LHCN-M2 (cell line): ENCODE measurements around the gene SPOCK2. TPM values are rescaled to one million over a fixed set of nuclear protein-coding genes. Genes with fewer than 3 reads are reported as not detected.
A peak's percentile ranks its signal among the peaks of the same experiment; 100 is the strongest.

Source experiments
- DNase-seq: peaks from one replicate; pipeline ENCODE4 v3.0.0-alpha.2; 2012; ENCODE audit warnings: low read depth
- total RNA-seq: library from RNA; depleted of rRNA; stranded (reverse); fragments of >200 nt; gene quantifications from 2 replicates; pipeline ENCODE4 v1.2.3, GENCODE V29; 2014

The SPOCK2 gene
- total RNA-seq, 1 experiment from 2014 or later: 0.29 TPM

DNA sequence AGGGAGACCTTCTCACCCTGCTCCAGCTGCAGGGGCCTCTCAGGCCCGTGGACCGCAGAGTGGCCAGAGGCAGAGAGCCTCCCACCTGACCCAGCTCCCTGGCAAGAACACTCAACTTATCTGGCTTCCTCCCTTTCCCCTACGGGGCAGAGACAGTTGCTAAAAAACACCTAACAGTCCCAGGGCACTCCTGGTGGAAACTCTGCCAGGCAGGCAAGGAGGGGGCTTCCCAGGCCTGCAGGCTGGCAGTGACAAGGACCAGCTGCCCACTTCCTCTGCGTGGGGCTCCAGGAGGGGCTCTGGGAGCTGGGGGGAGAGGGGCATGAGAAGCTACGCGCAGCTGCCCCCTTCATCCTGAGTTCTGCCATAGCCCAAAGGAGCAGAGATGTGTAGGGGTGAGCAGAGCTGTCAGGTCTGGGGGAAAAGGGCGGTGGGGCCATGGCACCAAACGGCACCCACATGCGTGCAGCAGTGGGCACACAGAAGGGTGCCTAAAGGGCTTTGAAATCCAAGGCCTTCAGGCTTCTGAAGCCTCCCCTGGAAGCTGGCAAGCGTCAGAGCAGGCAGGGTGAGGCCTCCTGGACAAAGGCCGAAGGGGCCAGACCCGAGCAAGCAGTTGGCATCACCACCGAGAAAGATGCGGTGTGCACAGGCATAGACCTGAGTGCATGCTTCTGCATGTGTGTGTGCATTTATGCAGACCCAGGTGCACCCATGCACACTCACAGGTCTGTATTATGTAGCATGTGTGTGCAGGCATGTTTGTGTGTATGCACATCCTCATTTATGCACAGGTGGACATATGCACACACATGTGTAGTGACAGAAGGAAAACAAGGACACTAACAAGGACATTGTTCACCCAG lies 14.4 kb downstream of the SPOCK2 start:
- no peak for DNase-seq

GRCh38 chr10:72072639-72073038 lies 15.7 kb downstream of the SPOCK2 start:
- no peak for DNase-seq

GRCh38 chr10:72072046-72072445 lies 16.3 kb downstream of the SPOCK2 start:
- no peak for DNase-seq

DNA sequence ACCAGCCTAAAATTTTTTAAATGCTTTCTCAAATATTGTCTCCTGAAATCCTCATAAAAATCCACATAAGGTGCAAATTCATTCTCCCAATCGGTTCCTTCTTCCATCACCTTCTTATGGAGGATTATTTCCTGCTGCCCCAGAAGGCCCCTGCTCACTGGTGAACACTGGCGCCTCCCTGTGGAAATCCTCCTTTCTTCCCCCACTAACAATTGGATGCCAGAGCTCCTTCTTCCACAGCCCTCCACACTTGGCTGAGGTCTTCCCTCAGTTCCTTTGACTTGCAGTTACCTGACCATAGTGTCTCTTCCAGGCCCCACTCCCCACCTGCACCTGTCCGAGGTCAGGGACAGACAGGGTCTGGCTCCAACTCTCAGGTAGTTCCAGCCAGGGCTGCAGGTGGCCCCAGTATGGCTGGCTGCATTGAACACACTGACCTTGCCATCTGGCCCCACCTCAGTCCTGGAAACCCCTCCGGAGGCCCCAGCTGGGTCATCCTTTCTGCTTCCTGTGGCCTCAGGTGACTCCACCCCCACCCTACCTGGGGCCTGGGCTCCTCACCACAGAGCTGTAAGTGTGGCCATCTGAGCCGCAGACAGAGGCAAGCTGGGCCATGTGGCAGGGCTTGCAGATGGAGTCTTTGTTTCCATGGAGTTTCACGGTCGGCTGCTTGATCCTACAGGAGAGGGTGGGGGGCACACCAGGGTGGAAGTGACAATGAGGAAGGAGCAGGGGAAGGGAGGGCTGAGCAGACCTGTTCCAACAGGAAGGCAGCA lies 18.4 kb downstream of the SPOCK2 start:
- no peak for DNase-seq

DNA sequence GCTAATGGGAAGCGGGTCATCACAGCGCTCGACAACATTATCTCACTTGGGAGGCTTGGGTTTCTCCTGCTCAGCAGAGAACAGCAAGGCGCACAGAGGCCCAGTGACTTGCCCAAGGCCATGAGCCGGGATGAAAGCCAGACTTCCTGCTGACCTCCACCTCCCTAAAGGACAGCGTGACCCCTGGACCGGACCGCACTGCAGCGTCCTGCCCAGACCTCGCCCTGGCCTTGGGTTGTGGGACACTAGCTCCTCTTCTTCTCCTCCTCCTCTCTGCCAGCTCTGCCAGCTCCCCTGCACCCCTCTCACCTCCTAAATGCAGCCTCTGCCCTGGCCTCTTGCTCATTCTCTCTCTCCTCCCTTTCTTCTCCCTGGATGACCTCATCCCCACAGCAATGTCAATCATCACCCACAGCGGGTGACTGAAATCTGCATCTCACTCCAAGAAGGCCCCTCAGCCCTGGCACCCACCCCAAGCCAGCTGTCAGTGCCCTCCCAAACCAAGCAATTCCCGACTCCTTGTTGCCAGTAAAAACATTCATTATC lies 19.4 kb downstream of the SPOCK2 start:
- DNase-seq: peak; percentile 27

GRCh38 chr10:72068126-72068765 lies 20.1 kb downstream of the SPOCK2 start:
- DNase-seq: no peak

DNA sequence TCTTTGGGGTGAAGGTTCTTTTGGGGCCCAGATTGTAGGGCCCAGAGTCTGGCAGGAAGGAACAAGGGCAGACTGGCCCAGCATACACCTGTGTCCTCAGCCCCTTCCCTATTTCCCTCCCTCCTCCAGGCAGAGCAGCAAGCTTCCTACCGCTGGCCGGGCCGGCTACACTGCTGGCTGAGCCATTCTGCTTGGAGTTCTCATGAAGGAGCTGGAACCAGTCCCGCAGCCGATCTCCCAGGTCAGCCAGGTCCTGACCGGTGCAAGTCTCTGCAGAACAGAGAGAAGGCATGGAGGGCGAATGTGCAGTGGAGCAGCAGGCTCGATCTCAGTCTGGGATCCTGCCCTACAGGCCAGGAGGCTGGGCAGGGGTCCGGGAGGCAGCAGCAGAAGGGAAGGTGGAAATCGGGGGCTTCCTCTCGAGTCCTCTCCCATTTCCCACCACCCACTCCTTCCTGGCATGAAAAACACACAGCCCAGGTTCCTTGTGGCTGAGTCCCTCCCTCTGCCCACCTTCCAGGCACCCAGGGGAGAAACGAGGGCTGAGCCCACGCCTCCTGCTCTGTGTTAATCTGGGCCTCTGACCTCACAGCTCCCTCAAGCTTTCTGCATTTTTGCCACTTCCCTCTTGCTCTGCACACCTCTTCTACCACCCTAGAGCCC lies 20.8 kb downstream of the SPOCK2 start:
- no peak for DNase-seq

GRCh38 chr10:72066318-72067284 lies 21.8 kb downstream of the SPOCK2 start:
- no peak for DNase-seq

GRCh38 chr10:72065439-72066025 lies 22.8 kb downstream of the SPOCK2 start:
- DNase-seq: no peak

- DNase-seq: no peak
Measured at GRCh38 chr10:72063703-72064391, 24.5 kb downstream of the SPOCK2 start.

- no peak for DNase-seq
Measured at GRCh38 chr10:72062832-72063702, 25.3 kb downstream of the SPOCK2 start.

GRCh38 chr10:72062382-72062781 lies 26.0 kb downstream of the SPOCK2 start:
- peak; percentile 13 for DNase-seq

DNA sequence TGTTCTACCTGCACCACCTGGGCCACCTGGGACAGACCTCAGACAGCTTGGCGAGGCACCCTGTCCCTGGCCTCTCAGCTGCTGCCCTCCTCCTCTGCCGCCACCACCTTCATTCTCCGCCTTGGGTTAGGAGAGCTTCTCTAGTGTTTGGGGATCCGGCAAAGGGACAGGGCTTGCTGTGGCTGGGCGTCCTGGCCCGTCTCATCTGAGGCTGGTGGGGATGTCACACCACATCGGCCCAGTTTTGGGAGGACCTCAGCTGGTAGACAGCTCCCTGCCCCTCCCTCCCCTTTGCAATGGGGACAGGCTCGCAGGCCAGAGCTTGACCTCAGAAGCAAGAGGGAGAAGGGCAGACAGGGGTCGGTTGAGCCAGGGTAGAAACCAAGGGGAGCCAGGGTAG lies 26.4 kb downstream of the SPOCK2 start:
- no peak for DNase-seq

- DNase-seq: no peak
Measured at GRCh38 chr10:72061491-72061890, 26.9 kb downstream of the SPOCK2 start.

DNA sequence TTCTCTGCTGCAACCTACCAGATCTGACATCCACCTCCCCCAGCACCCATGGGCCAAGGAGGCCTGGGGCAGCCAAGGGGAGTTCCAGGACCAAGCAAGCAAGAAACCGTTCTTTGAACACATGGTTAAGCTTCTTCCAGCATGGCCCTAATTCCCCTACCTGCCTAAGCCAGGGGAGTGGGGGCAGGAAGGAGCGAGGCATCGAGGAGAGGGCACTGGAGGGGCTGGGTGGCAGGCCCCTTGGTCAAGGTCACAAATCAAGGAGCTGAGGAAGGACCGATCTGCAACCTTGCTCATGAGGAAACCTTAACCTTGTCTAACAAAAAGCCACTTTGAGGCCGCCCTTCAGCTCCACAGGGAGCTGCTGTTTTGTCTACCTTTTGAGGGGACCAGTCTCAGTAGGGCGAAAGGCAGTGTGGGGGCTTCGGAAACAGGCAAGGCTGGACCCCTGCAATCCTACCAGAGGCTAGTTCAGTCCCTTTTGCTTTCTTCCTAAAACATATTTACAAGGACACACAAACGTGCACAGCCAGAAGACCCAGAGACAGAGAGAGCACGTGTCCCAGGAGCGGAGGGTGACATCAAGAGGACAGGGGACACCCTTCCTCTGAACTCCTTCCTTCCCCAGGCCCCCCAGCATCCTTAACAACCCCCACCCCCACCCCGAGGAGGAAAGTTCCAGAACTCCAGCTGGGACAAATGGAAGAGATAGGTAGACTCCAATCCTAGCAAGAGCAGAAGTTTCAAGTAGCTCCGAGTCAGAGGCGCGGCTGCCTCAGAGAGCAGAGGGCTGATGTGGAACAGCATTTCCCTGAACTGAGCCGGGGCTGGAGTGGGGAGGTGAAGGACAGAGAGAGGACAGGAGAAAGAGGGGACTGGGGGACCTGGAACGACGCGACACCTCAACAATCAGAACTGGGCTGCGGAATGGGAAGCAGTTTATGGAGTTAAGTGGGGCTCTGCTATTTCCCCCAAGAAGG lies 28.2 kb downstream of the SPOCK2 start:
- no peak for DNase-seq

- no peak for DNase-seq
Measured at GRCh38 chr10:72058989-72059842, 29.1 kb downstream of the SPOCK2 start.
